NCI-H748 (cell line): ENCODE results near the gene CYP3A5.
"Not testable (repeated sequence)": the region's sequence is repeated elsewhere in the genome, so short reads cannot be mapped to it uniquely, and the experiment has no call there.

Experiments used
- DNase-seq: peaks from one replicate; lab custom pipeline; 2025; ENCODE audit not compliant: unreplicated experiment; lab: John Stamatoyannopoulos, UW

CYP3A5 gene

DNA sequence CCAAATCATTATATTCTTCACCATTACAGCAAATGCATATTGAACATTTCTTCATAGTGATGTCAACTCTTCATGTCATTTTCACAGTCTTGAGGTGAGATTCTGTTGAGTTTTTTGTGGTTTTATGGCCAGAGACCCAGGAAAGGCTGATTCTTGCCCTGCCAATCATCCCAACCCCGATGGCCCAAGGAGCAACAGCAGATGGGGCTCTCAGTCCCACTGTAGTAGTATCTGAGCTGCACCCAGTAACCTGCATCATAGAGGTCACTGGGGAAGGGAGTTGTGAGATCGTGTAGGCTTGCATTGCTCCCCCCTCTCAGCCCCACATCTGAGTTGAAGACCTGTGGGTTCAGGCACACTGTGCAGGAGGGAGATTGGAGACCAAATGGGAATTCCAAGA is 36.3 kb downstream of the CYP3A5 start:
- DNase-seq: no peak

DNA sequence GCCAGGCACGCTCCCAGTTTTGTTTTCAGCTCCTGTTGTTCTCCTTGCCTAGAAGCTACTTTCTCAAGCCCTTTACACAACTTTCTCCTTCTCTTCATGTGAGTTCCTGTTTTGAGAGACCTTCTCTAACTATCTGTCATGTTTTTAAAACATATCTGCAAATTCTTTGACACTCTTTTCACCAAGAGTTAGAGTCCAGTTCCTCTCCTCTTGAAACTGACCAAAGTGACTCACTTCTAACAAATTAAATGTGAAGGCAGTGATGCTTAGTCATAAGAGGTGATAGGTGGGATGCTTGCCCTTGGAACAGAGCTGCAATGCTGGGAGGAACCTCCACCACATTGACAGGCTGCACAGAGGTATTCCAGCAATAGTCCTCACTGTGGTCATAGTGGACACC is 37.8 kb downstream of the CYP3A5 start:
- no peak for DNase-seq

DNA sequence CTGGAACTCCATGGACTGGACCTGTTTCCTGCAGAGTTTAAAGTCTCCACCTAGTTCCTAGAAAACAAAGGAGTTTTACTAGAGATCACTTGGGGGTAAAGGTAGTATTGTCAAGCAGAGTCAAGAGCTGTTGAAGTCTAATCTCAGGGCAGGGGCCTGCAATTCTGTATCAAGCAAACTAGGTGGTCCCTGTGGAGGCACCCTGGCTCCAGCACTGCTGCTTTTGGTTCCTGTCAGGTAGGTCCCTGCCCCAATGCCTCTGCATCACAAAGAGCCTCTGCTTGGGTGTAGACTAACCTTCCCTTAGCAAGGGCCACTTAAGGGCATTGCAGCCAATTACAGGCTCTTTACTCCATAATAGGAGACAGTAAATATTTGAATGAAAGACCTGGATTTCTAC is 40.5 kb downstream of the CYP3A5 start:
- no peak for DNase-seq

DNA sequence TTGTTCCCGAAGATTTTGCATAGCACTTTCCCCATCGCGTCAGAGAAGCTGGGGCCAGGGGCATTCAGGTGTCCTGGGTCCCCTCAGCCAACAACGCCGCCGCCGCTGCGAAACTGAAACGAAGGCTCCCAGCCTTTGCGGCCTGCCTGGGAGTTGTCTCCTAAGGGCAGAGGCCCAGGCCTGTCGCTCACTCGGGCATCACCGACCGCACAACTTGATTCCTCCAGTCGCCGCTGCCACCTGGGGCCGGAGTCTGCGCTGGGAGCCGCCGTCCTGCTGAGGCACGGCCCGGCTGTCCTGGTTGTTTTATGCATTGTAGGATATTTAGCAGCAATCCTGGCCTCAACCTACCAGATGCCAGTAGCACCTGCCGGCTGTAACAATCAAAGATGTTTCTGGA is 41.1 kb downstream of the CYP3A5 start:
- DNase-seq: no peak

DNA sequence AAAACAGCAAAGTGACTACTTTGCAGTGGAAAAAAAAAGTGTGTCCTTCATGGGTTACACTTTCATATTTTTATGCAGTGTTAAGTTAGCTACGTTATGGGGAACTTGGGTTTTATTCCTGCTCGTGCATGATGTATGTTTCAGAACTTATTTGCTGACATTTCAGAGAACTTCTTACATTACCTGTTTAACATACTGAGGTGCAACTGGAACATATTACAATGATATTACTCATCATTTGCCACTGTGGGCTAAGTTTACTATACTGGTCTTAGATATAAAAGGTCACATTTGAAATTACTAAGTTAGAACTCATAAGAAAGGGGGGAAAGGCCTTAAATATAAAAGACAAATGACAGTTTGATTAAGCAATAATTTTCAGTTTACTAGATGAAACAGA is 42.4 kb downstream of the CYP3A5 start:
- DNase-seq: not testable (repeated sequence)

DNA sequence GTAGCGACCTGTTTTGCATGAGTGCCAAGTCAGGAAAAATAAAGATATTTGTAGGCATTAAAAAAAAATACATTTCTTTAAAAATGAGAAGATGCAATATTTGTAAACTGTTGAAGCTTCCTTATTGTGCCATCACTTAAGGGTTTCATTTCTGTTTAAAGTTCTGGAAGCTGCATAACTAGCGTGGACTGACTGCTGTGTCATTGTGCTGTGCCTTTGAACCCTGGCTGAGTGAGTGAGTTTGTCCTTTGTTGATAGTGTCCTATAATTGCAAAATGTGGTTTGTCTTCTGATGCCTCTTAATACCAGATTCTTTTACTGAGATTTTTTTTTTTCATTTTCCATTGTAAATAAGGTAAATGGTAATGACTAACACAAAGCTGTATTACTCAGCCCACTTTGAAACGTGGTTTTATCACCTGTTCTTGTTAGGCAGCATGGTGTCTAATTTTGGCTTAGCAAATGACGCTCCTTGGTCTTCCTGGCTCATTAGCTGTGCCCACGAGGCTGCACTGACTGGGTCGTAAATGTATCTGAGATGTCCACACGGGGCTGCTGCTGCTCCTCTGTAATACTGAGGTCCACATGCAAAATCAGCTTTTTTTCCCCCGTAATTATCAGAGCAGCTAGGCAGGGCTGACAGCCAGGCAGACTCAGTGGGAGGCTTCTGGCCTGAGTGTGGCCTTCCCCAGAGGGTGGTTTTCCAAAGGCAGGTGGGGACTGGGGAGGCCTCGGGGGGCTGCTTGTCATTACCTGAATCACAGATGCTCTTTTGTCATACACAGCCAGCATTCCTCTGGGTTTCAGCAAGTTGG is 48.3 kb downstream of the CYP3A5 start:
- peak; percentile 12 for DNase-seq

DNA sequence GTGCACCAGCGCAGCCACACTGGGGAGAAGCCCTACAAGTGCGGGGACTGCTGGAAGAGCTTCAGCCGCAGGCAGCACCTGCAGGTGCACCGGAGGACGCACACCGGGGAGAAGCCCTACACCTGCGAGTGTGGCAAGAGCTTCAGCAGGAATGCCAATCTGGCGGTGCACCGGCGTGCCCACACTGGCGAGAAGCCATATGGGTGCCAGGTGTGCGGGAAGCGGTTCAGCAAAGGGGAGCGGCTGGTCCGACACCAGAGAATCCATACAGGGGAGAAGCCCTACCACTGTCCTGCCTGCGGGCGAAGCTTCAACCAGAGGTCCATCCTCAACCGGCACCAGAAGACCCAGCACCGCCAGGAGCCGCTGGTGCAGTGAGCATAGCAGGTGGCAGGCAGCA is 50.2 kb downstream of the CYP3A5 start:
- DNase-seq: no peak

DNA sequence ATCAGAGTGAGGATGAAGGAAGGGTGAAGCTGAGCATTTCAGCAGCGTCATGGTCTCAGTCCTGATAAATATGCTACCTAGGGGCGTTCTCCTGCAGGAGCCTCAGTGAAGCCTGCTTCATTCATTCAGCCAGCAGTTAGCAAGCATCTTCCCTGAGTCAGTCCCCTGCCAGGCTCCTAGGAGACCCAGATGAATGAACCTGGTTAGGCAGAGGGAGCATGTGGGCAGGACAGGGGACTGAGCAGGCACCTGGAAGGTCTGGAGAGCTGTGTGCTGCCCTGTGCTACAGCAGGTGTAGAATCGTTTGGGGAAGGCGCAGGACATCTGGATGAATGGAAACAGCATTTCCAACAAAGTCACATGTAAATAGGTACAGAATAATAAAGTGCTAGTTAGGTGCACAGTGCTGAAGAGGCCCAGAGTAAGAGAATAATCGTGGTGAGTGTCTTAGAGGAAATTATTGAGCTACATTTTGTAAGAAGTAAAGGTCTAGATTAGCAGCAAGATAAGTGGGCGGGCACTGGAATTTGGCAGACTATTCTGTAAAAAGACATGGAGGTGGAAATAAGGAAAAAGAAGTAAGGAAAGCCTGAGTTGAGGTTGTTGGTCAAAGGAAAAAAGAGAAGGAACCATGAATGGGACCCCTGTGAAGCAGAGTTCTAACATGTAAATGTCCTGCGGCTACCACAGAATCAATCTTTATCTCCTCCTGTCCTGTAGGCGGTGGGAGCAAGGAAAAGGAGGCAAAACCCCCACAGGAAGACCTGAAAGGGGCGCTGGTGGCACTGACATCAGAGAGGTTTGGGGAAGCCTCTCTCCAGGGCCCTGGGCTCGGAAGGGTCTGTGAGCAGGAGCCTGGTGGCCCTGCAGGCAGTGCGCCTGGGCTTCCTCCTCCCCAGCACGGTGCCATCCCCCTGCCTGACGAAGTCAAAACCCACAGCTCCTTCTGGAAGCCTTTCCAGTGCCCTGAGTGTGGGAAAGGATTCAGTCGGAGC is 51.0 kb downstream of the CYP3A5 start:
- DNase-seq: no peak

DNA sequence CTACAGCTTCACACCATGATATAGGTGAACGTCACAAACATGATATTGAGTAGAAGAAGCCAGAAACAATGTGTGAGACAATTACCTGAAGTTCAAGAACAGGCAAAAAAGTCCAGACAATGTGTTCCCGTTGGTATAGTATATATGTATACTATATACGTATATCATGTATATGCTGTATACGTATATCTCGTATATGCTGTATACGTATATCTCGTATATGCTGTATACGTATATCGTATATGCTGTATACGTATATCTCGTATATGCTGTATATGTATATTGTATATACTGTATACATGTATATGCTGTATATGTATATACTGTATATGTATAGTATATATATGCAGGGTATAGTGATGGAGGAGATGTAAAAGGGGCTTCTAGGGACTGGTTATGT is 52.3 kb downstream of the CYP3A5 start:
- DNase-seq: no peak

DNA sequence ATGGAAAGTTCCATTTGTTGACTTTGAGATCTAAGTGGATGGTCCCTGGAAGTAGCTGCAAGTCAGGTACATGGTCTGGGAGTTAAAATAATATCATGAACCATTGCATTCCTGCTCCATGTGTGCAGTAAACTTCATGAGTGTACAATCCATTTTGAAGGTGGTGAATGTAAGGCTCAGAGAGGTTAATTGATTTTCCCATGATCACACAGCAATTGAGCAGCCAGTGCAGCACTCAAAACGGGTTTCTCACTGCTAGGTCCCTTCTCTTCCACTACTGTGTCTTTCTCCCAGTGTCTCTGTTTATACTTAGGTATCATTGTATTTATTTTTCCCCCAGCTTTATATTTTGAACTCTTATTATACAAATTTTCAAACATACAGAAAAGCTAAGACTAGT is 53.1 kb downstream of the CYP3A5 start:
- no peak for DNase-seq

DNA sequence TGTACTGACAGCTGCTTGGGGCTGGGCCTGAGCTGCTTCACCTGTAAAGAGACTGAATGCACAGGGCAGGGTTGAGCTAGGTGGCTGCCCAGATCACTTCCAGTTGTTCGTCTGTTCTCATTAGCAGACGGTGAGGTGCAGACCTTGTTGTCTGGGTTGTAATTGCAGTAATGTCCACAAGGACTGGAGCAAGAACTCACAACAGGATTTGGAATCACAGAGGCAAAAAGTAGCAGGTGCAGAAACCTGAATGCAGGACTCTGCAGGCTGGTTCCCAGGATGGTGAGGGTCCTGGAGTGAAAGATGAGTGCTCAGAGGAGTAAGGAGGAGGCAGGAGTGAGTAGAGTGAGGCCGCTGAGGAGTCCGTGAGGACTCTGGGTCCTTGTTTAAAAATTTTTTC is 53.8 kb downstream of the CYP3A5 start:
- DNase-seq: no peak

DNA sequence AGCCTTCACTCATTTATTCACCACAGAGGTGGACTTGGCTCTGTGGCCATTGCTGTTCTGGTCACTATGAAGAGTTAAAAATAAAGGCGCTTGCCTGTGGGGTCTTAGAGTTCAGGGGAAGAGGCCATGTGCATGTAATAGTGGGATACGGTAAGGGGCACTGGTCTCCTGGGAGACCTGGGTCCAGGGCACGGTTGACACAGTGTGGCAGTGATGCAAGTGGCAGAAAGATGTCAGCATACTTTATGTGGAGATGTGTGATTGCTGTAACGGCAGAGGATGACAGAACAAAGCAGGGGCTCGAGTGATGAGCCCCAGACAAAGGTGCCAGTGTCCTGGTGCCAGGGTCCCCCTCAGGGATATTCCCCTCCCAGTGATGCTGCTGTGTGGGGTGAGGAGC is 54.5 kb downstream of the CYP3A5 start:
- DNase-seq: no peak

DNA sequence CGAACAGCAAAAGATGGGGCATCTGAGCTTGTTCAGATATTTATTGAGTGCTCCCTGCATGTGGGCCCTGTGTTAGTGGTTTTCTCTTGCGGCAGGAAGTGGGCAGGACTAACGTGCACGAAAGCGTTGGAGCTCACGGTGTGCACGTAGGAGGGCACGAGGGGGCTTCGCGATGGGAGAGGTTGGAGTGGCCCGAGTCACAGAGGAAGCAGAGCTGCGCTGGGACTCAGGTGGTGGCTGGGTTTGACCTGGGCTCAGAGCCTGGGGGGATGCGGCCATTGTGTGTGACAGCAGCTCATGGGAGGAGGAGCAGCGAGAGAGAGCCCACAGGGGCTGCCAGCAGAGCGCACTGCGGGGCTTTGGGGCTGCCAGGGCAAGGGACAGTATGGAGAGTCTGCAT is 55.3 kb downstream of the CYP3A5 start:
- no peak for DNase-seq

DNA sequence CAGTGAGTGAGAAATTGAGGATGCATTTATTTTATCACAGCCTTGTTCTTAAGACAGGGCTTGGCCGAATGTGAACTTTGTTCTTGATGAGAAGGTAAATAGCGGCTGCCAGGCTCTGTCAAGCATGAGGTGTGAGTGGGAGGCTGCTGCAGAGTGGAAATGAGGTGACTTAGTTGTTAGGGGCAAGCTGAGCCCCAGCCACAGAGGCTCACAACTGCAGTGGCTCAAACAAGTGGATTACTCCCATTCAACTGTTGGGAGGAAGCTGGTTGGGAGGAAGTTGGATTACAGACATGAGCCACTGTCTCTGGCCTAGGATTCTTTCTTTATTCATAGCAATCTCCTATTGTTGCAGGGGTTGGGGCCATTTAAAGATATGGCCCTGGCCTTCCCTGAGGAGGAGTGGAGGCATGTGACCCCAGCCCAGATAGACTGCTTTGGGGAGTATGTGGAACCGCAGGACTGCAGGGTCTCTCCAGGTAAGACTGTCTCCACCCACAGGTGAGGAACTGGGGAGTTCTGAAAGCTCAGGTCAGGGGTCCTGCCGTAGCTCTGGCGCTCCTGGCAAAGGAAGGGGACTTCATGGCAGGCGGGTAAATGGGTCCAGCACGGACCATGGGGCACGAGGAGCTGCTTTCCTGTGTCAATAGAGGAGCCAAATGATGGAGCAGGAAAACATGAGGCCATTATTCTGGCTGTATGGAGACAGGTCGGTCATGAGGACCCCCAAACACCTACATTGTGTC is 55.9 kb downstream of the CYP3A5 start:
- no peak for DNase-seq

DNA sequence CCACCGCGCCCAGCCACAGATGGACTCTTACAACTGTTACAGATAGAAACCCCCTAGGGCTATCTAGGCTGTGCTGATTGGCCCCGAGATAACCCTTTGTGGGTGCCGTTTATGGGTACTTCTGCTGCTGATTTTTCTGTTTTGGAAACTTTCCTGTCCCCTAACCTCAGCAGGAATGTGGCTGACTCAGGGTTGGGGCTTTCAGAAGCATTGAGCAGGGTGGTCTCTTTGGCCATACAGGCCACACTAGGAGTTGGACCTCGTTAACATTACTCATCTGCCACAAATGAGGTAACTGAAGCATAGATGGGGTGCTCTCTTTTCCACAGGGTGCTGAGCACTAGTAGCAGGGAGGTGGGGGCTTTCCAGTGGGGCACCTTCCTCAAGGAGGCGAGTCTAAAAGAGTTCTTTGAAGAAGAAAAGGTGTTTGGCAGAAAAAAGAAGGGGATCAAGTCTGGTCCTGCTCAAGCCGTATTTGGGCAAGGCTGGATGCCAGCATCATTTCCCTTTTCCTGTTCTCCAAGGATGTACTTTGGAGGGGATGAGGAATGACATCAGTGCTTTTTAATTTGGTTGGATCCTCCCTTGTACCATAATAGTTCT is 56.6 kb downstream of the CYP3A5 start:
- no peak for DNase-seq

DNA sequence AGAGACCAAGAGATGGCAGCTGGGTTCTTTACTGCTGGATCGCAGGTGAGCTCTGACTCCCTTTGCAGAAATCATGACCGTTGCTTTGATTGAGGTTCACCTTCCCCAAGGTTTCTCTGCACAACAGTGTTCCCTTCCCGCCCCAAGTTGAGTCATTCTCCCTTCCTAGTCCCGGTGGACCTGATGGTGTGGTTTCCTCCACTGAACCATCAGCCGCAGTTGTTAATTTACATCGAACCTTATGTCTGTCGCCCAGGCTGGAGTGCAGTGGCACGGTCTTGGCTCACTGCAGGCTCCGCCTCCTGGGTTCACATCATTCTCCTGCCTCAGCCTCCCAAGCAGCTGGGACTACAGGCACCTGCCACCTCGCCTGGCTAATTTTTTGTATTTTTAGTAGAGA is 57.2 kb downstream of the CYP3A5 start:
- DNase-seq: no peak

DNA sequence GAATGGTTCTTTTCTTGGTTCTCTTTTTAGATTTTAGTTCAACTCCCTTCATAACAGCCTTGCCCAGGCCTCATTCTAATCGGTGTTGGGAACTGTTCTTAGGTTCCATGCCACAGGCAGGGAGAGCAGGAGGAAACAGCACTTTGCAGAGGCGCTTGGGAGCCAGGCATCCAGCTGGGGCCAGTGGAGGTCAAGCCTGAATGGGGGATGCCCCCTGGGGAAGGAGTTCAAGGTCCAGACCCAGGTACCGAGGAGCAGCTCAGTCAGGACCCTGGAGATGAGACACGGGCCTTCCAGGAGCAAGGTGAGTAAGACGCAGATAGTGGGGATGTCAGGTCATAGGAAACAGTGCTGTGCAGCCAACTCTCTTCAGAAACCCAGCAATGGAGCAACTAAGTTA is 58.5 kb downstream of the CYP3A5 start:
- DNase-seq: no peak

DNA sequence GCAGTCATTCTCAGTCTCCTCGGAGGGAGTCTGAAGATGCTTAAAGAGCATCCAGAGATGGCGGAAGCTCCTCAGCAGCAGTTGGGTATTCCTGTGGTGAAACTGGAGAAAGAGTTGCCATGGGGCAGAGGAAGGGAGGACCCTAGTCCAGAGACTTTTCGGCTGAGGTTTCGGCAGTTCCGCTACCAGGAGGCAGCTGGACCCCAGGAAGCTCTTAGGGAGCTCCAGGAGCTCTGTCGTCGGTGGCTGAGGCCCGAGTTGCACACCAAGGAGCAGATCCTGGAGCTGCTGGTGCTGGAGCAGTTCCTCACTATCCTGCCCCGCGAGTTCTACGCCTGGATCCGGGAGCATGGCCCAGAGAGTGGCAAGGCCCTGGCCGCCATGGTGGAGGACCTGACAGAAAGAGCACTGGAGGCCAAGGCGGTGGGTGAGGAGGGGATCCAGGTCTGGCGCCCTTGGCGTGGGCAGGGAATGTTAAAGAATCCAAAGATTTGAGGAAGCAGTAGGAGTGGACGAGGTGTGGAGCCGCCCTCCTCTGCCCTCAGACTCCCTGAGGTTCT is 60.1 kb downstream of the CYP3A5 start:
- DNase-seq: no peak

DNA sequence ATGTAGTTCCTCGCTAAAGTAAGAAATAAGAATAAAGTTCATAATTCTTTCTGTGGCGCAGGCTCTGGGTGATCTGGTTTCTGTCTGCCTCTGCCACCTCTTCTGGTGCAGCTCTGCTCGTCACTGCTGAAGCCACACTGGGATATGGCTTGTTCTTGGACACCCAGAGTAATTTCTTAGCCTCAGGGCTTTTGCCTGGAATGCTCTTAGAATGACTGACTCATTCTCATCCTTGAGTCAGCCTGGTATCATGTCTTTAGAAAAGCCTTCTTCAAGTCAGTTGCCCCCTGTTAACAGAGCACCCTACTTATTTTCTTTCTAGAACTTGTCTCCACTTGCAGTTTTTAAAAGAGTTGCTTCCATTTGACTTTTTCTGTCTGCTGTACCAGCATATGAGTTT is 61.1 kb downstream of the CYP3A5 start:
- no peak for DNase-seq

DNA sequence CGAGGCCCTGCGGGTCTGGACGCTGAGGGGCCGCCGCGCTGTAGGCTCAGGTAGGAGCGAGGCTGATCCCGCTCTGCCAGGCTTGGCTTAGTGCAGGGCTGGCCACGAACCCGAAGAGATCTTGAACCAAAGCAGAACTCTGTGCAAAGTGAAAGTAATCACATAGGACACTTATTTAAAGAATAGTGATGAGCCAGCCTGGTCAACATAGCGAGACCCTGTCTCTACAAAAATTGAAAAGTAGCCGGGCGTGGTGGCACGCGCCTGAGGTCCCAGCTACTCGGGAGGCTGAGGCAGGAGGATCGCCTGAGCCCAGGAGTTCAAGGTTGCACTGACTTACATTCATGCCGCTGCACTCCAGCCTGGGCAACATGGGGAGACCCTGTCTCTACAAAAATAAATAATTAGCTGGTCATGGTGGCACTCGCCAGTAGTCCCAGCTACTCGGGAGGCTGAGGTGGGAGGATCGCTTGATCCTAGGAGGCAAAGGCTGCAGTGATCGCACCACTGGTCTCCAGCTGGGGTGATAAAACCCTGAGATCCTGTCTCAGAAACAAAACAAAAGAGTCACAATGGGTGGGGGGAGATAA is 62.5 kb downstream of the CYP3A5 start:
- no peak for DNase-seq
